Stimulated activated CD4-positive, alpha-beta T cell treated with anti-CD3 and anti-CD28 coated beads, Interleukin-2, amount 100 ng/mL, for 4 hours (primary cell): ENCODE results near the gene RPAP2.
"Not testable (repeated sequence)": the region's sequence is repeated elsewhere in the genome, so short reads cannot be mapped to it uniquely, and the experiment has no call there.

ENCODE experiments used
- DNase-seq: peaks from one replicate; pipeline ENCODE4 v3.0.0-alpha.2; 2020; ENCODE audit warnings: low read depth

RPAP2 gene

GRCh38 chr1:92376345-92376744 is 77.5 kb downstream of the RPAP2 start:
- no peak for DNase-seq

- DNase-seq = not testable (repeated sequence)
Measured at GRCh38 chr1:92377991-92378390, 79.1 kb downstream of the RPAP2 start.

- no peak for DNase-seq
Measured at GRCh38 chr1:92380867-92381266, 82.0 kb downstream of the RPAP2 start.

- DNase-seq = not testable (repeated sequence)
Measured at GRCh38 chr1:92393966-92394365, 95.1 kb downstream of the RPAP2 start.

GRCh38 chr1:92398519-92398918 is 99.7 kb downstream of the RPAP2 start:
- DNase-seq = no peak

- DNase-seq = no peak
Measured at GRCh38 chr1:92399076-92399475, 100.2 kb downstream of the RPAP2 start.

GRCh38 chr1:92404661-92405060 is 105.8 kb downstream of the RPAP2 start:
- no peak for DNase-seq

GRCh38 chr1:92408825-92409224 is 110.0 kb downstream of the RPAP2 start:
- DNase-seq = no peak

- no peak for DNase-seq
Measured at GRCh38 chr1:92409946-92410549, 111.2 kb downstream of the RPAP2 start.

- DNase-seq = no peak
Measured at GRCh38 chr1:92410706-92411105, 111.8 kb downstream of the RPAP2 start.

GRCh38 chr1:92411511-92411910 is 112.7 kb downstream of the RPAP2 start:
- DNase-seq = no peak

GRCh38 chr1:92419642-92420041 is 120.8 kb downstream of the RPAP2 start:
- DNase-seq = no peak

GRCh38 chr1:92424381-92424780 is 125.5 kb downstream of the RPAP2 start:
- DNase-seq = no peak

- DNase-seq = no peak
Measured at GRCh38 chr1:92425617-92426016, 126.8 kb downstream of the RPAP2 start.

GRCh38 chr1:92430030-92430429 is 131.2 kb downstream of the RPAP2 start:
- no peak for DNase-seq

- DNase-seq = not testable (repeated sequence)
Measured at GRCh38 chr1:92434572-92434971, 135.7 kb downstream of the RPAP2 start.

GRCh38 chr1:92439291-92439690 is 140.4 kb downstream of the RPAP2 start:
- DNase-seq = no peak

GRCh38 chr1:92441316-92441696 is 142.4 kb downstream of the RPAP2 start:
- no peak for DNase-seq

GRCh38 chr1:92441697-92442342 is 143.0 kb downstream of the RPAP2 start:
- no peak for DNase-seq

- no peak for DNase-seq
Measured at GRCh38 chr1:92442351-92442750, 143.5 kb downstream of the RPAP2 start.

- DNase-seq = no peak
Measured at GRCh38 chr1:92443893-92444292, 145.0 kb downstream of the RPAP2 start.

GRCh38 chr1:92444351-92444750 is 145.5 kb downstream of the RPAP2 start:
- no peak for DNase-seq

GRCh38 chr1:92445865-92446264 is 147.0 kb downstream of the RPAP2 start:
- no peak for DNase-seq

- DNase-seq = no peak
Measured at GRCh38 chr1:92446546-92446945, 147.7 kb downstream of the RPAP2 start.
